ENCODE data around the gene ADAM10. TPM values are rescaled to one million over a fixed set of nuclear protein-coding genes. Genes with fewer than 3 reads are reported as not detected.

The ADAM10 gene
- total and polyA plus RNA-seq, 2 of the 4 experiments (the other 2 are of a cell fraction), result 110 to 185 TPM

- dilution Hi-C loops (cut with HindIII; ENCODE audit: low sequenced_read_pairs, unreplicated experiment), result no loop called here
- H4K91ac ChIP-seq (ENCODE audit: insufficient read depth, low read depth, low read length), result no peak overlapping the region
- TF ChIP-seq USF2 (IDR thresholded peaks at IDR 0.05; ENCODE audit: low read depth, low read length) (no peak), NFE2L2 (IDR thresholded peaks at IDR 0.05; ENCODE audit: low read depth, low read length) (no peak), MXI1 (IDR thresholded peaks at IDR 0.05; ENCODE audit: borderline replicate concordance, low read depth, low read length) (no peak), POLR2A (IDR thresholded peaks at IDR 0.05; ENCODE audit: low read depth, low read length) (no peak), BHLHE40 (IDR thresholded peaks at IDR 0.05; ENCODE audit: low read depth, low read length) (no peak), RFX5 (IDR thresholded peaks at IDR 0.05; ENCODE audit: low read depth, low read length) (no peak)
These were observed 151.3 kb downstream of the ADAM10 start for GRCh38 chr15:58597943-58598828.

More at GRCh38 chr15:58597943-58598828, 151.3 kb downstream of the ADAM10 start:
- no peak overlapping the region for H2AK9ac ChIP-seq (replicated peaks; ENCODE audit: low read depth, low read length, poor library complexity)
- in situ Hi-C loops (cut with MboI; ENCODE audit: low sequenced_read_pairs), result no loop called here
- no peak overlapping the region for H3K56ac ChIP-seq (ENCODE audit: extremely low read depth, insufficient read depth, low read length)
- no peak overlapping the region for H3K23ac ChIP-seq (ENCODE audit: low read depth, low read length)
- H4K5ac ChIP-seq (ENCODE audit: low read depth, low read length), result no peak overlapping the region
- no peak overlapping the region for H2BK5ac ChIP-seq (ENCODE audit: low read depth, low read length, poor library complexity, severe bottlenecking)
- H3K9me1 ChIP-seq (ENCODE audit: insufficient read depth, low read length), result no peaks in the 10 kb centered on the region; the same call in 1 of the 2 replicates
- H3K4me3 ChIP-seq (ENCODE audit: insufficient read depth, low read depth, low read length), result no peak overlapping the region
- H3K27ac ChIP-seq (ENCODE audit: insufficient read depth, low read length), result no peak overlapping the region
- H3K36me3 ChIP-seq (ENCODE audit: control insufficient read depth, insufficient read depth, low read length), result peaks cover 13% of the 10 kb centered on the region
- CTCF ChIA-PET, result no interaction called here
- H3K4me1 ChIP-seq (ENCODE audit: control insufficient read depth, insufficient read depth, low read length), result no peaks in the 10 kb centered on the region
- no peak overlapping the region for H2AFZ ChIP-seq (replicated peaks; ENCODE audit: low read length, poor library complexity)
- no TSS peak for BruUV-seq (replicated peaks)
- no peak overlapping the region for H3K9ac ChIP-seq (ENCODE audit: low read depth, low read length)
- H4K8ac ChIP-seq (ENCODE audit: low read depth in 2 of 2, low read length in 2 of 2), result no peak overlapping the region
- intact Hi-C loops (cut with micrococcal nuclease), result no loop called here
- no peak overlapping the region for H3K18ac ChIP-seq (ENCODE audit: low read depth, low read length)
- no peaks in the 10 kb centered on the region for H4K20me1 ChIP-seq (ENCODE audit: insufficient read depth, low read length)
- POLR2A ChIA-PET (ENCODE audit: unreplicated experiment), result no interaction called here
- WGBS, 2 experiments (ENCODE audit: extremely low coverage in 2 of 2, insufficient read length in 1 of 2), result no CpG with 5 or more reads among the region's 4 CpGs
- H3K9me3 ChIP-seq (ENCODE audit: control insufficient read depth, insufficient read depth, low read length), result no peaks in the 10 kb centered on the region
- DNase-seq, result no peak
- H3K27me3 ChIP-seq (ENCODE audit: control insufficient read depth, insufficient read depth, low read length), result no peaks in the 10 kb centered on the region
- no peak overlapping the region for H3K4me2 ChIP-seq (ENCODE audit: low read depth, low read length)
- no peak overlapping the region for H2AK5ac ChIP-seq (ENCODE audit: low read depth, low read length)
- no peak overlapping the region for H2BK20ac ChIP-seq (ENCODE audit: low read depth, low read length)
- H3K4ac ChIP-seq (ENCODE audit: low read depth, low read length), result no peak overlapping the region
- no peak for ATAC-seq (ENCODE audit: low read depth)
- H3K79me1 ChIP-seq (ENCODE audit: low read depth in 1 of 2, low read length in 2 of 2), result peaks cover 7 to 12% of the 10 kb centered on the region in 2 experiments; a peak in 3 of 4 replicates
- no peak overlapping the region for H2BK15ac ChIP-seq (ENCODE audit: low read depth, low read length)
- H2BK120ac ChIP-seq (ENCODE audit: low read depth, low read length), result no peak overlapping the region
- H3K14ac ChIP-seq (replicated peaks; ENCODE audit: low read depth, low read length), result no peak overlapping the region
